Uterus (tissue), 4 donors: ENCODE data around the gene CORIN. TPM values are rescaled to one million over a fixed set of nuclear protein-coding genes. Genes with fewer than 3 reads are reported as not detected.

ENCODE experiments used
- DNase-seq, 2 donors: peaks; one replicate each; pipeline ENCODE4 v3.0.0-alpha.2; 2019 to 2020
- H3K27ac ChIP-seq, 2 donors: fragments of 200-600 bp; sonication (generic); 1 replicate in 1 of 2; 2 replicates in 1 of 2; pipeline ENCODE4 v1.5.1; 2016 to 2018
- H3K27me3 ChIP-seq, 2 donors: fragments of 200-600 bp; sonication (generic); one replicate each; pipeline ENCODE4 v1.5.1; 2018 to 2019; ENCODE audit warnings: control low read depth in 1 of 2
- H3K36me3 ChIP-seq, 2 donors: fragments of 200-600 bp; sonication (generic); one replicate each; pipeline ENCODE4 v1.5.1; 2019; ENCODE audit warnings: control low read depth in 1 of 2
- H3K4me1 ChIP-seq, 2 donors: fragments of 200-600 bp; sonication (generic); one replicate each; pipeline ENCODE4 v1.5.1; 2018 to 2019; ENCODE audit warnings: control low read depth in 1 of 2
- H3K4me3 ChIP-seq, 2 donors: fragments of 200-600 bp; sonication (generic); 1 replicate in 1 of 2; 2 replicates in 1 of 2; pipeline ENCODE4 v1.5.1; 2018 to 2019; ENCODE audit warnings: mild to moderate bottlenecking in 1 of 2
- H3K9me3 ChIP-seq, 2 donors: fragments of 200-600 bp; sonication (generic); one replicate each; pipeline ENCODE4 v1.5.1; 2019; ENCODE audit warnings: control low read depth in 1 of 2
- POLR2A ChIP-seq, 2 donors: fragments of 450-650 bp; IDR thresholded peaks; one replicate each; pipeline ENCODE4 v1.6.1; 2016; ENCODE audit warnings: antibody characterized with exemption in 2 of 2, mild to moderate bottlenecking in 1 of 2, moderate library complexity in 1 of 2
- intact Hi-C: fragments of 100-400 bp; cut with DNase I; formaldehyde crosslinking; loops from one replicate; pipeline ENCODE4 v1.15.1; 2023; ENCODE audit warnings: low total_unique reads
- total RNA-seq, 4 donors: library from RNA; depleted of rRNA in 3 of 4; stranded (reverse); fragments of >200 nt in 3 of 4; gene quantifications; one replicate each; pipeline versions ENCODE4 v1.1.0 to v1.2.4, GENCODE V29; 2014 to 2023
- TF ChIP-seq, protein P1 (sequence below), 4 experiments: fragments of 200-600 bp in 2 of 4; fragments of 450-650 bp in 2 of 4; sonication (generic) in 2 of 4; IDR thresholded peaks; one replicate each; pipeline ENCODE4 v1.5.1; 2016 to 2019; ENCODE audit warnings: antibody characterized with exemption in 4 of 4, mild to moderate bottlenecking in 2 of 4, moderate library complexity in 1 of 4
- donor health status: DM: yes; HTN: yes; CAD: no.

The CORIN gene
- total RNA-seq, 4 donors from 2014 or later = 4.8 to 8.5 (median 6.4) TPM

DNA sequence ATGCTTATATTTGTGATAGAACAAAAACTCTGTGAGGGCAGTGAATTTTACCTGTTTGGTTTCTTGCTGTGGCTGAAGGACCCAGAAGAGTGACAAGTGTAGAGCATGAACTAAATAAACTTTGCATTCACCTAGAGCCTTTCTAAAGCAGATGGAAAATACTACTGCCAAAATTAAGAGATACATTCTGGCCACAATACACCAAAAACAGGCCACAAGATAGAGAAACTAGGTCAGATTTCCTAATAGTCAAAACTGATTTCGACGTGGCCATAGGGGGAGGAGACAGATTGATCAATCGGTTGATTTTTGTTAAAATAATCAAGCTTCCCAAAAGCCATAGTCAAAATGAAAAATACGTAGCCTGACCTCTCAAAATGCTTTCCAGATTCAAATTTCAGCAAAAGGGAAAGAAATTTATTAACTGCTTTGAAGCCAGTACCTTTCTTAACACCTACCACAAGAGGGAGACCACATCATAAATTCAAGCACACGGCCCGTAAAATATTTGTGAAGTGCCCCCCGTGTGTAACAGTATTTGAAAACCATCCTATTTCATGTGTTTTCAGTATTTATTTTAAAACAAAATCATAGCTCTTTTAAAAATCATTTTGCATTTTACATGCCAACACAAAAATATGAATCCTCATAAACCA, 132.4 kb downstream of the CORIN start:
- H3K27me3 ChIP-seq = no peaks in the 10 kb centered on the region
- TF ChIP-seq, protein P1, sequence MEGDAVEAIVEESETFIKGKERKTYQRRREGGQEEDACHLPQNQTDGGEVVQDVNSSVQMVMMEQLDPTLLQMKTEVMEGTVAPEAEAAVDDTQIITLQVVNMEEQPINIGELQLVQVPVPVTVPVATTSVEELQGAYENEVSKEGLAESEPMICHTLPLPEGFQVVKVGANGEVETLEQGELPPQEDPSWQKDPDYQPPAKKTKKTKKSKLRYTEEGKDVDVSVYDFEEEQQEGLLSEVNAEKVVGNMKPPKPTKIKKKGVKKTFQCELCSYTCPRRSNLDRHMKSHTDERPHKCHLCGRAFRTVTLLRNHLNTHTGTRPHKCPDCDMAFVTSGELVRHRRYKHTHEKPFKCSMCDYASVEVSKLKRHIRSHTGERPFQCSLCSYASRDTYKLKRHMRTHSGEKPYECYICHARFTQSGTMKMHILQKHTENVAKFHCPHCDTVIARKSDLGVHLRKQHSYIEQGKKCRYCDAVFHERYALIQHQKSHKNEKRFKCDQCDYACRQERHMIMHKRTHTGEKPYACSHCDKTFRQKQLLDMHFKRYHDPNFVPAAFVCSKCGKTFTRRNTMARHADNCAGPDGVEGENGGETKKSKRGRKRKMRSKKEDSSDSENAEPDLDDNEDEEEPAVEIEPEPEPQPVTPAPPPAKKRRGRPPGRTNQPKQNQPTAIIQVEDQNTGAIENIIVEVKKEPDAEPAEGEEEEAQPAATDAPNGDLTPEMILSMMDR (IDR thresholded peaks at IDR 0.05) = no peak
- no peak for TF ChIP-seq POLR2A (IDR thresholded peaks at IDR 0.05)
- H3K9me3 ChIP-seq = no peaks in the 10 kb centered on the region
- no peak for DNase-seq
- H3K27ac ChIP-seq = no peak overlapping the region
- no peaks in the 10 kb centered on the region for H3K4me1 ChIP-seq
- no peaks in the 10 kb centered on the region for H3K36me3 ChIP-seq
- no peak overlapping the region for H3K4me3 ChIP-seq
- intact Hi-C loops = no loop called here

DNA sequence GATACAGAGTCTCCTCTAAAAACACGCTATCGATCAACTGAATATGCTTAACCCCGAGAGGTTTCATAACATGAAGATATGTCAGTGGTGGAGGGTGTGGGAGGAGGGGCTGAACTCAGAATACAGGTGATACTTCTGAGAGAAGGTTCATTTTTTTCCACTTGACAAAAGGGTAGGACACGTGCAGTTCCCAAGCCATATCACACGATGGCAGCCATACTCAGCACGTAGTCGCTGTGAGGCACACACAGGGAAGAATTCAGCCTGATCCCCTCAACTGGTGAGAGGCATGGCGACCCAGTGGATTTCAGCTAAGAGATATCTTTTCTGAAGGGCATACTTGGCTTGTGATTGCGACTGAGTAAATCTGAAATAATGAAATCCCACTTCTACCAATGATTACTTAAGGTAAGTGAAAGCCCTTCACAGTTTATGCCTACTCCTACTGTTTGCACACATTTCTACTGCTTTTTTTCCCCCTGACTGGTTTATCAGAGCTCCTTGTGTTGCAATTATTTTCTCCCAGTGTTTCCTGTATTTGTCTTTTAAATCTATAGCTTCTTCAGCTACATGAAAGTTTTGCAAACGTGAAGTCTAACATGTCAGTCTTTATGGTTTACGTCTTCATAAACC, 133.1 kb downstream of the CORIN start:
- Histone ChIP-seq H3K4me1 (no peaks in the 10 kb centered on the region), H3K9me3 (no peaks in the 10 kb centered on the region), H3K4me3 (no peak overlapping the region), H3K36me3 (no peaks in the 10 kb centered on the region), H3K27ac (peak overlapping the region; percentile 47 to 65), H3K27me3 (no peaks in the 10 kb centered on the region)
- TF ChIP-seq, protein P1 (IDR thresholded peaks at IDR 0.05) = no peak
- no peak for TF ChIP-seq POLR2A (IDR thresholded peaks at IDR 0.05)
- no peak for DNase-seq
- intact Hi-C loops = no loop called here

- TF ChIP-seq, protein P1 (IDR thresholded peaks at IDR 0.05) = no peak
- no peak for TF ChIP-seq POLR2A (IDR thresholded peaks at IDR 0.05)
- Histone ChIP-seq H3K27me3 (no peaks in the 10 kb centered on the region), H3K36me3 (no peaks in the 10 kb centered on the region), H3K4me3 (no peak overlapping the region), H3K27ac (peak overlapping the region; percentile 42 to 65), H3K9me3 (no peaks in the 10 kb centered on the region), H3K4me1 (no peaks in the 10 kb centered on the region)
- peak in 1 of 2 donors; percentile 19 for DNase-seq
- intact Hi-C loops = no loop called here
Observed at GRCh38 chr4:47703956-47704355, 133.9 kb downstream of the CORIN start.

- Histone ChIP-seq H3K36me3 (no peaks in the 10 kb centered on the region), H3K27me3 (no peaks in the 10 kb centered on the region), H3K4me3 (no peak overlapping the region), H3K4me1 (no peaks in the 10 kb centered on the region), H3K9me3 (no peaks in the 10 kb centered on the region), H3K27ac (no peak overlapping the region)
- intact Hi-C loops = no loop called here
- TF ChIP-seq POLR2A (IDR thresholded peaks at IDR 0.05) = no peak
- TF ChIP-seq, protein P1 (IDR thresholded peaks at IDR 0.05) = no peak
- DNase-seq = no peak
Observed at GRCh38 chr4:47703008-47703407, 134.9 kb downstream of the CORIN start.

GRCh38 chr4:47701286-47701685, 136.6 kb downstream of the CORIN start:
- no peaks in the 10 kb centered on the region for H3K27me3 ChIP-seq
- no peaks in the 10 kb centered on the region for H3K36me3 ChIP-seq
- no peak for DNase-seq
- H3K4me3 ChIP-seq = no peak overlapping the region
- H3K9me3 ChIP-seq = no peaks in the 10 kb centered on the region
- intact Hi-C loops = no loop called here
- H3K27ac ChIP-seq = no peak overlapping the region
- no peaks in the 10 kb centered on the region for H3K4me1 ChIP-seq
- TF ChIP-seq, protein P1 (IDR thresholded peaks at IDR 0.05) = no peak
- no peak for TF ChIP-seq POLR2A (IDR thresholded peaks at IDR 0.05)
